ENCODE measurements around the gene BTRC. TPM values are rescaled to one million over a fixed set of nuclear protein-coding genes. Genes with fewer than 3 reads are reported as not detected.
A peak's percentile ranks its signal among the peaks of the same experiment; 100 is the strongest.

Gene BTRC
- total RNA-seq, 4 donors from 2014 or later = 14.7 to 23.0 (median 16.8) TPM

- 98 to 100% methylated on average over 3 of the region's 3 CpGs for WGBS, 2 donors
These were observed 198.5 kb downstream of the BTRC start for GRCh38 chr10:101552442-101552841.

GRCh38 chr10:101557541-101557940 lies 203.6 kb downstream of the BTRC start:
- no peak overlapping the region for H3K4me3 ChIP-seq (ENCODE audit: low read depth, poor library complexity, severe bottlenecking)
- TF ChIP-seq CTCF (IDR thresholded peaks at IDR 0.05) = no peak
- TF ChIP-seq POLR2A (IDR thresholded peaks at IDR 0.05) = no peak
- 87 to 88% methylated on average over 2 of the region's 2 CpGs for WGBS, 2 donors
- peak in 1 of 2 donors; percentile 3 for DNase-seq (ENCODE audit: low spot score in 2 of 2)
- intact Hi-C loops (cut with DNase I; ENCODE audit: low total_unique reads) = no loop called here

More at GRCh38 chr10:101552442-101552841, 198.5 kb downstream of the BTRC start:
- no peak for TF ChIP-seq CTCF (IDR thresholded peaks at IDR 0.05)
- TF ChIP-seq POLR2A (IDR thresholded peaks at IDR 0.05) = no peak
- H3K4me3 ChIP-seq (ENCODE audit: low read depth, poor library complexity, severe bottlenecking) = no peak overlapping the region
- intact Hi-C loops (cut with DNase I; ENCODE audit: low total_unique reads) = loop anchor here (5.0 kb wide), 1 partner anchor 1360 kb away; no protein-coding TSS in a partner anchor
- DNase-seq (ENCODE audit: low spot score in 2 of 2) = peak in 1 of 2 donors; percentile 74

GRCh38 chr10:101558204-101558603 lies 204.2 kb downstream of the BTRC start:
- no peak for TF ChIP-seq POLR2A (IDR thresholded peaks at IDR 0.05)
- no peak for TF ChIP-seq CTCF (IDR thresholded peaks at IDR 0.05)
- H3K4me3 ChIP-seq (ENCODE audit: low read depth, poor library complexity, severe bottlenecking) = no peak overlapping the region
- intact Hi-C loops (cut with DNase I; ENCODE audit: low total_unique reads) = no loop called here
- WGBS, 2 donors = 25 to 28% methylated on average over 2 of the region's 2 CpGs
- peak; percentile 28 to 84 for DNase-seq (ENCODE audit: low spot score in 2 of 2)

- H3K4me3 ChIP-seq (ENCODE audit: low read depth, poor library complexity, severe bottlenecking) = no peak overlapping the region
- DNase-seq (ENCODE audit: low spot score in 2 of 2) = peak in 1 of 2 donors; percentile 81
- TF ChIP-seq POLR2A (IDR thresholded peaks at IDR 0.05) (no peak), CTCF (IDR thresholded peaks at IDR 0.05) (no peak)
- WGBS, 2 donors = 49 to 60% methylated on average over 17 to 18 of the region's 18 CpGs
- intact Hi-C loops (cut with DNase I; ENCODE audit: low total_unique reads) = no loop called here
These were observed 205.0 kb downstream of the BTRC start for GRCh38 chr10:101558671-101559595.

- 76% methylated on average over 12 of the region's 12 CpGs for WGBS, 2 donors
- intact Hi-C loops (cut with DNase I; ENCODE audit: low total_unique reads) = no loop called here
- TF ChIP-seq POLR2A (IDR thresholded peaks at IDR 0.05) (no peak), CTCF (IDR thresholded peaks at IDR 0.05) (no peak)
- DNase-seq (ENCODE audit: low spot score in 2 of 2) = peak in 1 of 2 donors; percentile 53
- no peak overlapping the region for H3K4me3 ChIP-seq (ENCODE audit: low read depth, poor library complexity, severe bottlenecking)
These were observed 205.8 kb downstream of the BTRC start for GRCh38 chr10:101559596-101560297.

Data from lower leg skin (tissue), 4 donors.